ENCODE data around the gene MMP25. TPM values are rescaled to one million over a fixed set of nuclear protein-coding genes. Genes with fewer than 3 reads are reported as not detected.

Gene MMP25
- total and polyA plus RNA-seq, 9 of the 15 experiments (the other 6 are each of a cell fraction or from before 2014, with no cell fraction given), result 0.03 to 0.04 TPM; not detected in 7

- TF ChIP-seq SMAD1 (IDR thresholded peaks at IDR 0.05; ENCODE audit: low read depth, low read length, partially characterized antibody) (no peak), ZNF311 (CRISPR knock-in tag; IDR thresholded peaks at IDR 0.05) (no peak), GABPA (tag; conservative IDR thresholded peaks at IDR 0.05; ENCODE audit: low read depth) (no peak), HCFC1 (IDR thresholded peaks at IDR 0.05; ENCODE audit: low read depth, low read length) (peak; percentile 34; the same call in 1 of the 2 replicates), MTA2 (IDR thresholded peaks at IDR 0.05; ENCODE audit: low read depth) (no peak), MXI1 (IDR thresholded peaks at IDR 0.05; ENCODE audit: low read depth, low read length) (no peak), SRSF1 (IDR thresholded peaks at IDR 0.05; ENCODE audit: low read depth, low read length) (no peak), CBX2 (IDR thresholded peaks at IDR 0.05; ENCODE audit: insufficient read depth, low read length, poor library complexity, severe bottlenecking) (no peak), ID3 (CRISPR knock-in tag; IDR thresholded peaks at IDR 0.05) (no peak), ID3 (tag; IDR thresholded peaks at IDR 0.05) (no peak), ZEB2 (IDR thresholded peaks at IDR 0.05) (no peak), ZMIZ1 (IDR thresholded peaks at IDR 0.05; ENCODE audit: low read depth in 2 of 2, low read length in 2 of 2) (no peak), ZNF217 (CRISPR knock-in tag; IDR thresholded peaks at IDR 0.05) (no peak), CAMTA2 (CRISPR knock-in tag; conservative IDR thresholded peaks at IDR 0.05) (no peak), HBP1 (CRISPR knock-in tag; IDR thresholded peaks at IDR 0.05) (no peak), MTA3 (IDR thresholded peaks at IDR 0.05; ENCODE audit: borderline replicate concordance) (no peak), ZFPM2 (CRISPR knock-in tag; IDR thresholded peaks at IDR 0.05) (no peak), E2F8 (IDR thresholded peaks at IDR 0.05; ENCODE audit: low read depth, partially characterized antibody) (no peak), MED1 (CRISPR knock-in tag; IDR thresholded peaks at IDR 0.05; ENCODE audit: borderline replicate concordance) (no peak), RCOR1 (IDR thresholded peaks at IDR 0.05; ENCODE audit: borderline replicate concordance in 1 of 2, low read depth in 2 of 2, low read length in 2 of 2) (peak in 1 of 2 experiments; percentile 63; a peak in 1 of 4 replicates)
Observed at GRCh38 chr16:3027983-3028715, 18.2 kb upstream of the MMP25 start (continued).

Measured in K562 (cell line).